Brain microvascular endothelial cell (primary cell): ENCODE results near the gene ZNF678.

Source experiments
- DNase-seq: peaks from one replicate; pipeline ENCODE4 v3.0.0-alpha.2; 2020
- H3K27ac ChIP-seq: fragments of 250-450 bp; sonication (Bioruptor Pico); 2 replicates; pipeline ENCODE4 v1.5.1; 2020; ENCODE audit warnings: mild to moderate bottlenecking, moderate library complexity
- H3K27me3 ChIP-seq: fragments of 250-450 bp; sonication (Bioruptor Pico); replicated peaks from 2 replicates; pipeline ENCODE4 v1.5.1; 2020; ENCODE audit warnings: mild to moderate bottlenecking
- H3K36me3 ChIP-seq: fragments of 250-450 bp; sonication (Bioruptor Pico); replicated peaks from 2 replicates; pipeline ENCODE4 v1.5.1; 2020; ENCODE audit warnings: mild to moderate bottlenecking
- H3K4me3 ChIP-seq: 2 replicates; pipeline ENCODE4 v1.5.1; 2011; ENCODE audit warnings: low read depth, mild to moderate bottlenecking, control low read depth, low read length, moderate library complexity
- CTCF ChIP-seq: IDR thresholded peaks from 2 replicates; pipeline ENCODE4 v1.5.1; 2011; ENCODE audit warnings: low read depth, mild to moderate bottlenecking, moderate library complexity, low read length, control low read depth, inconsistent platforms; ENCODE audit errors: missing control alignments
- in situ Hi-C: cut with HindIII; loops from 2 replicates; pipeline ENCODE4 v1.10.0; 2017; ENCODE audit warnings: low sequenced_read_pairs, low pct_ligation_motif_present

The ZNF678 gene

GRCh38 chr1:227563324-227564201, at the start of gene ZNF678:
ZNF678 (plus strand) TSS chr1:227563556; CDS start chr1:227650992, 87,436 bp downstream.
- H3K36me3 ChIP-seq = no peaks in the 10 kb centered on the region
- TF ChIP-seq CTCF = no peak
- DNase-seq = peak; percentile 96
- H3K27me3 ChIP-seq = no peaks in the 10 kb centered on the region
- peak within 1 kb of the TSS; percentile 70 for H3K4me3 ChIP-seq
- H3K27ac ChIP-seq = peak within 1 kb of the TSS; percentile 93
- in situ Hi-C loops = no loop called here

GRCh38 chr1:227518876-227519275, 44.5 kb upstream of the ZNF678 start:
- no peak overlapping the region for H3K4me3 ChIP-seq
- no peak for TF ChIP-seq CTCF
- in situ Hi-C loops = no loop called here
- no peaks in the 10 kb centered on the region for H3K36me3 ChIP-seq
- no peak overlapping the region for H3K27ac ChIP-seq
- no peak for DNase-seq
- H3K27me3 ChIP-seq = no peaks in the 10 kb centered on the region

- in situ Hi-C loops = no loop called here
- no peak for DNase-seq
- Histone ChIP-seq H3K27me3 (no peaks in the 10 kb centered on the region), H3K36me3 (no peaks in the 10 kb centered on the region), H3K27ac (no peak overlapping the region), H3K4me3 (no peak overlapping the region)
- TF ChIP-seq CTCF = no peak
Measured at GRCh38 chr1:227521782-227522181, 41.6 kb upstream of the ZNF678 start.

GRCh38 chr1:227526524-227526923, 36.8 kb upstream of the ZNF678 start:
- TF ChIP-seq CTCF = no peak
- no peak overlapping the region for H3K4me3 ChIP-seq
- H3K27ac ChIP-seq = no peak overlapping the region
- no peaks in the 10 kb centered on the region for H3K27me3 ChIP-seq
- DNase-seq = no peak
- no peaks in the 10 kb centered on the region for H3K36me3 ChIP-seq
- in situ Hi-C loops = no loop called here

- in situ Hi-C loops = no loop called here
- Histone ChIP-seq H3K27ac (no peak overlapping the region), H3K36me3 (no peaks in the 10 kb centered on the region), H3K4me3 (no peak overlapping the region), H3K27me3 (no peaks in the 10 kb centered on the region)
- DNase-seq = no peak
- TF ChIP-seq CTCF = no peak
Measured at GRCh38 chr1:227532019-227532619, 31.2 kb upstream of the ZNF678 start.
